HCT116 (cell line): ENCODE results near the gene PRKCH. TPM values are rescaled to one million over a fixed set of nuclear protein-coding genes. Genes with fewer than 3 reads are reported as not detected.

Experiments used
- ATAC-seq: fragments of 200-7000 bp; cut with Tn5 transposase; 2 replicates; pipeline ENCODE4 v1.9.1; 2020; ENCODE audit warnings: mild to moderate bottlenecking, moderate library complexity
- BruUV-seq: library from RNA; stranded (reverse); fragments of 400-500 nt; replicated peaks from 2 replicates; lab custom pipeline; 2021; lab: Mats Ljungman, UMichigan
- CTCF ChIA-PET: fragments of 300-600 bp; sonication (Branson Sonifier 250); formaldehyde crosslinking; loops from one replicate; lab custom pipeline; 2021; ENCODE audit warnings: antibody characterized with exemption; lab: Charles Lee
- POLR2A ChIA-PET: fragments of 300-600, 350-600 bp; sonication (Branson Sonifier 250); formaldehyde crosslinking; loops from one replicate; lab custom pipeline; 2021; ENCODE audit warnings: antibody characterized with exemption; lab: Charles Lee
- RAD21 ChIA-PET, 2 experiments: fragments of 300-600 bp; sonication (Branson Sonifier 250); formaldehyde crosslinking; loops; one replicate each; lab custom pipeline; 2023; ENCODE audit warnings: low total read pairs in 2 of 2; ENCODE audit not compliant: uncharacterized antibody in 2 of 2, unreplicated experiment in 2 of 2, low non-redundant PET in 1 of 2; lab: Charles Lee
- DNase-seq: peaks from one replicate; pipeline ENCODE4 v3.0.0-alpha.2; 2010; ENCODE audit warnings: low read depth, low spot score
- H2AFZ ChIP-seq: fragments of 200-600 bp; shearing (Covaris generic), sonication (generic); 2 replicates; pipeline ENCODE4 v1.6.1; 2017; ENCODE audit warnings: low read depth, mixed run types, mixed read lengths, antibody characterized with exemption, low read length; ENCODE audit not compliant: poor library complexity, severe bottlenecking
- H3K27ac ChIP-seq: 2 replicates; pipeline ENCODE4 v1.5.1; 2012; ENCODE audit warnings: low read depth, low read length
- H3K27me3 ChIP-seq: fragments of 200-600 bp; sonication (generic); 2 replicates; pipeline ENCODE4 v1.6.1; 2016; ENCODE audit warnings: mixed run types, low read length, mixed read lengths; ENCODE audit not compliant: insufficient read depth
- H3K36me3 ChIP-seq, 2 experiments: fragments of 200-500 bp in 1 of 2; fragments of 200-600 bp in 1 of 2; sonication (Bioruptor generic) in 1 of 2; sonication (generic) in 1 of 2; 2 replicates each; pipeline versions ENCODE4 v1.5.1 to v1.6.1; 2014 to 2016; ENCODE audit warnings: low read length in 2 of 2, inconsistent platforms in 1 of 2, mixed read lengths in 1 of 2, mixed run types in 1 of 2; ENCODE audit not compliant: insufficient read depth in 2 of 2, control insufficient read depth in 1 of 2
- H3K4me1 ChIP-seq, 2 experiments: fragments of 200-600 bp in 1 of 2; sonication (generic) in 1 of 2; 2 replicates each; pipeline versions ENCODE4 v1.5.1 to v1.6.1; 2012 to 2017; ENCODE audit warnings: low read length in 2 of 2, inconsistent platforms in 1 of 2, mild to moderate bottlenecking in 1 of 2, mixed read lengths in 1 of 2, mixed run types in 1 of 2, moderate library complexity in 1 of 2; ENCODE audit not compliant: insufficient read depth in 2 of 2, control insufficient read depth in 1 of 2
- H3K4me2 ChIP-seq: fragments of 200-600 bp; sonication (generic); 2 replicates; pipeline ENCODE4 v1.6.1; 2017; ENCODE audit warnings: mixed run types, low read length, mixed read lengths
- H3K4me3 ChIP-seq, 2 experiments: fragments of 200-600 bp in 1 of 2; sonication (generic) in 1 of 2; replicated peaks in 1 of 2; 2 replicates each; pipeline ENCODE4 v1.5.1; 2011 to 2016; ENCODE audit warnings: low read length in 2 of 2, control low read depth in 1 of 2, low read depth in 1 of 2, mild to moderate bottlenecking in 1 of 2, mixed read lengths in 1 of 2, mixed run types in 1 of 2
- H3K79me2 ChIP-seq: fragments of 200-600 bp; sonication (generic); 2 replicates; pipeline ENCODE4 v1.6.1; 2017; ENCODE audit warnings: mild to moderate bottlenecking, mixed run types, low read length, moderate library complexity, mixed read lengths; ENCODE audit not compliant: insufficient read depth
- H3K9ac ChIP-seq: fragments of 200-600 bp; sonication (generic); 2 replicates; pipeline ENCODE4 v1.6.1; 2016; ENCODE audit warnings: low read length, mixed read lengths
- H3K9me2 ChIP-seq: fragments of 200-600 bp; sonication (generic), shearing (Covaris generic); 2 replicates; pipeline ENCODE4 v1.6.1; 2017; ENCODE audit warnings: mixed run types, mild to moderate bottlenecking, moderate library complexity; ENCODE audit not compliant: insufficient read depth
- H3K9me3 ChIP-seq, 2 experiments: fragments of 200-500 bp in 1 of 2; fragments of 200-600 bp in 1 of 2; sonication (Bioruptor generic) in 1 of 2; sonication (generic) in 1 of 2; 2 replicates each; pipeline ENCODE4 v1.6.1; 2014 to 2017; ENCODE audit warnings: low read length in 2 of 2, mixed read lengths in 2 of 2, inconsistent platforms in 1 of 2, low read depth in 1 of 2, mild to moderate bottlenecking in 1 of 2, mixed run types in 1 of 2, moderate library complexity in 1 of 2; ENCODE audit not compliant: control insufficient read depth in 1 of 2, insufficient read depth in 1 of 2
- H4K20me1 ChIP-seq: fragments of 200-600 bp; sonication (generic), shearing (Covaris generic); 2 replicates; pipeline ENCODE4 v1.6.1; 2017; ENCODE audit warnings: mixed run types, mild to moderate bottlenecking, moderate library complexity; ENCODE audit not compliant: insufficient read depth
- ELF1 ChIP-seq: IDR thresholded peaks from 2 replicates; pipeline ENCODE4 v1.6.1; 2012; ENCODE audit warnings: low read depth, borderline replicate concordance
- EZH2phosphoT487 ChIP-seq: fragments of 200-600 bp; IDR thresholded peaks from 2 replicates; pipeline ENCODE4 v1.6.1; 2018; ENCODE audit warnings: antibody characterized with exemption, borderline replicate concordance
- FOSL1 ChIP-seq: IDR thresholded peaks from 2 replicates; pipeline ENCODE4 v1.6.1; 2012; ENCODE audit warnings: low read depth
- JUND ChIP-seq: IDR thresholded peaks from 2 replicates; pipeline ENCODE4 v1.6.1; 2012
- POLR2A ChIP-seq: IDR thresholded peaks from 2 replicates; pipeline ENCODE4 v1.7.0; 2011; ENCODE audit warnings: borderline replicate concordance; ENCODE audit not compliant: insufficient read depth, insufficient read length; ENCODE audit errors: extremely low read depth
- POLR2AphosphoS5 ChIP-seq: IDR thresholded peaks from 2 replicates; pipeline ENCODE4 v1.6.1; 2011; ENCODE audit warnings: mild to moderate bottlenecking, low read depth, low read length, moderate library complexity
- RAD21 ChIP-seq: IDR thresholded peaks from 2 replicates; pipeline ENCODE4 v1.6.1; 2012; ENCODE audit warnings: low read depth, mild to moderate bottlenecking
- REST ChIP-seq: IDR thresholded peaks from 2 replicates; pipeline ENCODE4 v1.6.1; 2012; ENCODE audit warnings: low read depth
- SIN3A ChIP-seq: IDR thresholded peaks from 2 replicates; pipeline ENCODE4 v1.6.1; 2012; ENCODE audit warnings: low read depth
- SRF ChIP-seq: IDR thresholded peaks from 2 replicates; pipeline ENCODE4 v1.6.1; 2012; ENCODE audit warnings: low read depth
- TCF7L2 ChIP-seq: IDR thresholded peaks from 2 replicates; pipeline ENCODE4 v1.7.0; 2011; ENCODE audit warnings: borderline replicate concordance, inconsistent platforms; ENCODE audit not compliant: insufficient read depth, insufficient read length; ENCODE audit errors: extremely low read depth
- YY1 ChIP-seq: IDR thresholded peaks from 2 replicates; pipeline ENCODE4 v1.6.1; 2011; ENCODE audit warnings: low read length, low read depth, moderate library complexity, mild to moderate bottlenecking; ENCODE audit not compliant: insufficient replicate concordance; ENCODE audit errors: extremely low read depth
- intact Hi-C: fragments of 100-400 bp; cut with micrococcal nuclease; formaldehyde crosslinking; loops from 2 replicates; pipeline ENCODE4 v1.10.0; 2022
- total RNA-seq: library from RNA; stranded (reverse); gene quantifications from one replicate; pipeline ENCODE4 v1.2.1, GENCODE V29; 2021; ENCODE audit not compliant: unreplicated experiment
- TF ChIP-seq, protein P1 (sequence below), 3 experiments: fragments of 200-600 bp in 1 of 3; sonication (generic) in 1 of 3; IDR thresholded peaks in 2 of 3; conservative IDR thresholded peaks in 1 of 3; 2 replicates each; pipeline ENCODE4 v1.5.1; 2012 to 2017; ENCODE audit warnings: low read depth in 2 of 3, low read length in 2 of 3, antibody characterized with exemption in 1 of 3, borderline replicate concordance in 1 of 3, control low read depth in 1 of 3, mild to moderate bottlenecking in 1 of 3, mixed read lengths in 1 of 3, mixed run types in 1 of 3, moderate library complexity in 1 of 3; ENCODE audit not compliant: insufficient read depth in 1 of 3
- TF ChIP-seq, protein P2 (sequence below): IDR thresholded peaks from 2 replicates; pipeline ENCODE4 v1.6.1; 2012

Gene PRKCH
- total RNA-seq, 1 experiment from 2014 or later, result 16.6 TPM

GRCh38 chr14:61456720-61457119 lies 135.3 kb downstream of the PRKCH start:
- H4K20me1 ChIP-seq, result 0 out of 2 replicates have a peak, but pooled peaks cover 3% of the 10 kb centered on the region
- peaks cover 0 to 9% of the 10 kb centered on the region in 2 experiments; a peak in 2 of 4 replicates for H3K36me3 ChIP-seq
- H3K79me2 ChIP-seq, result no peaks in the 10 kb centered on the region
- no peaks in the 10 kb centered on the region for H3K9me3 ChIP-seq
- no peaks in the 10 kb centered on the region for H3K9me2 ChIP-seq
- no TSS peak for BruUV-seq
- TF ChIP-seq YY1 (peak; percentile 9), RAD21 (peak; percentile 75), EZH2phosphoT487 (no peak)
- TF ChIP-seq, protein P1, sequence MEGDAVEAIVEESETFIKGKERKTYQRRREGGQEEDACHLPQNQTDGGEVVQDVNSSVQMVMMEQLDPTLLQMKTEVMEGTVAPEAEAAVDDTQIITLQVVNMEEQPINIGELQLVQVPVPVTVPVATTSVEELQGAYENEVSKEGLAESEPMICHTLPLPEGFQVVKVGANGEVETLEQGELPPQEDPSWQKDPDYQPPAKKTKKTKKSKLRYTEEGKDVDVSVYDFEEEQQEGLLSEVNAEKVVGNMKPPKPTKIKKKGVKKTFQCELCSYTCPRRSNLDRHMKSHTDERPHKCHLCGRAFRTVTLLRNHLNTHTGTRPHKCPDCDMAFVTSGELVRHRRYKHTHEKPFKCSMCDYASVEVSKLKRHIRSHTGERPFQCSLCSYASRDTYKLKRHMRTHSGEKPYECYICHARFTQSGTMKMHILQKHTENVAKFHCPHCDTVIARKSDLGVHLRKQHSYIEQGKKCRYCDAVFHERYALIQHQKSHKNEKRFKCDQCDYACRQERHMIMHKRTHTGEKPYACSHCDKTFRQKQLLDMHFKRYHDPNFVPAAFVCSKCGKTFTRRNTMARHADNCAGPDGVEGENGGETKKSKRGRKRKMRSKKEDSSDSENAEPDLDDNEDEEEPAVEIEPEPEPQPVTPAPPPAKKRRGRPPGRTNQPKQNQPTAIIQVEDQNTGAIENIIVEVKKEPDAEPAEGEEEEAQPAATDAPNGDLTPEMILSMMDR (IDR thresholded peaks at IDR 0.05 in 2 of 3, conservative IDR thresholded peaks at IDR 0.05 in 1 of 3; ENCODE audit: borderline replicate concordance in 1 of 3, insufficient read depth in 1 of 3, low read depth in 2 of 3, low read length in 2 of 3), result peak; percentile 57 to 83 (median 83); a peak in 5 of 6 replicates
- H3K4me2 ChIP-seq, result no peak overlapping the region
- DNase-seq (peak; percentile 44), ATAC-seq (peak; percentile 93)
- H3K4me1 ChIP-seq, result peaks cover 0 to 7% of the 10 kb centered on the region in 2 experiments; a peak in 2 of 4 replicates
- no peak overlapping the region for H3K9ac ChIP-seq
- no peak overlapping the region for H3K27ac ChIP-seq
- no peaks in the 10 kb centered on the region for H3K27me3 ChIP-seq
- RAD21 ChIA-PET, result no interaction called here
- no peak overlapping the region for H3K4me3 ChIP-seq
- POLR2A ChIA-PET, result no interaction called here
- H2AFZ ChIP-seq, result no peak overlapping the region
- CTCF ChIA-PET, result no interaction called here
- intact Hi-C loops, result loop anchor here (1.0 kb wide), 2 partner anchors 159 to 381 kb away; no protein-coding TSS in a partner anchor

DNA sequence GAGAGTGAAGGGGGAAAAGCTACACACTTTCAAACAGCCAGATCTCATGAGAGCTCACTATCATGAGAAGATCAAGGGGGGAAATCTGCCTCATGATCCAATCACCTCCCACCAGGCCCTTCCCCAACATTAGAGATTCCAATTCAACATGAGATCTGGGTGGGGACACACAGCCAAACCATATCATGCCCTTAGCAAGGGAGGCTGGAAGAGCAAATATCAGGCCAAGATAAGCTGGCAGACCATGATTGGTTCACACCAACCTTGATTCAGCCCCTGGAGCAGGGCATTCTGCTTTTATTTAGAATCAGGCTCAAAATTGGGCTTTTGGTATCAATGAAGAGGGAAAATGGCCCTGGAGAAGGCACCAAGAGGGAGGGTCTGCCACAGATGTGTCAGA lies 137.4 kb downstream of the PRKCH start:
- peaks cover 0 to 9% of the 10 kb centered on the region in 2 experiments; a peak in 2 of 4 replicates for H3K36me3 ChIP-seq
- RAD21 ChIA-PET, result no interaction called here
- POLR2A ChIA-PET, result no interaction called here
- ATAC-seq (no peak), DNase-seq (no peak)
- BruUV-seq, result no TSS peak
- H3K9me3 ChIP-seq, result no peaks in the 10 kb centered on the region
- H3K9ac ChIP-seq, result no peak overlapping the region
- TF ChIP-seq SRF (no peak), FOSL1 (no peak), POLR2AphosphoS5 (no peak), SIN3A (no peak), JUND (no peak), TCF7L2 (no peak), ELF1 (no peak), REST (no peak), EZH2phosphoT487 (no peak), POLR2A (no peak)
- TF ChIP-seq, protein P2, sequence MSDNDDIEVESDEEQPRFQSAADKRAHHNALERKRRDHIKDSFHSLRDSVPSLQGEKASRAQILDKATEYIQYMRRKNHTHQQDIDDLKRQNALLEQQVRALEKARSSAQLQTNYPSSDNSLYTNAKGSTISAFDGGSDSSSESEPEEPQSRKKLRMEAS, result no peak
- no peaks in the 10 kb centered on the region for H3K9me2 ChIP-seq
- intact Hi-C loops, result no loop called here
- H2AFZ ChIP-seq, result no peak overlapping the region
- H4K20me1 ChIP-seq, result 0 out of 2 replicates have a peak, but pooled peaks cover 3% of the 10 kb centered on the region
- H3K4me1 ChIP-seq, result peaks cover 0 to 7% of the 10 kb centered on the region in 2 experiments; a peak in 2 of 4 replicates
- H3K79me2 ChIP-seq, result no peaks in the 10 kb centered on the region
- H3K4me2 ChIP-seq, result no peak overlapping the region
- no peak overlapping the region for H3K27ac ChIP-seq
- CTCF ChIA-PET, result no interaction called here
- H3K27me3 ChIP-seq, result no peaks in the 10 kb centered on the region
- no peak overlapping the region for H3K4me3 ChIP-seq
